ENCODE results near the gene BCL11B.

Gene BCL11B

DNA sequence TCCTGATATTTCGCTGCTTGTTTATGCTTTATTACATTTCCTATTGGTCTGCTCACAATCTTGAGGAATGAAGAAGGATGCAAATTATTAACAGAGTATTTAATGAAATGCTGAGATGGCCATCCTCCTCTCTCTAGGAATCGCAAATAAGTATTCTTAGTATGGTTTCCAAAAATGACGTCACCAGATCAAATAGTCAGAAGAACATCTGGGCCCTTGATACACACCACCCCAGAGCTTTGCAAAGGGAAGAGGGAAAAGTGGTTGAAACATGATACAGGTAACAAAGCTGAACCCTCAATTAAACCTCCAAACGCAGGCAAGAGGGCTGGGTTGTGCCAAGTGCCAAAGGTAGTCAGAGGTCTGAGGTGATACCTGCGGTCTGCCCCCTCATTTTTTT lies 107.3 kb downstream of the BCL11B start:
- no peak overlapping the region for H3K27ac ChIP-seq (ENCODE audit: insufficient read depth in 1 of 2, low read depth in 1 of 2, low read length in 2 of 2, poor library complexity in 1 of 2, severe bottlenecking in 2 of 2)
- no peaks in the 10 kb centered on the region for H3K36me3 ChIP-seq (ENCODE audit: control insufficient read depth in 4 of 4, insufficient read depth in 4 of 4, low read length in 3 of 4)
- no peak for DNase-seq
- peaks cover 0 to 2% (median 0%) of the 10 kb centered on the region in 5 experiments for H3K9me3 ChIP-seq (ENCODE audit: control extremely low read depth in 1 of 5, control insufficient read depth in 4 of 5, insufficient read depth in 2 of 5, low read depth in 1 of 5, low read length in 4 of 5)
- 86% methylated on average over 2 of the region's 5 CpGs for WGBS (ENCODE audit: insufficient coverage)
- H3K4me3 ChIP-seq (ENCODE audit: control insufficient read depth in 1 of 7, extremely low read depth in 1 of 7, insufficient read depth in 4 of 7, low read depth in 2 of 7, low read length in 6 of 7): no peak overlapping the region
- POLR2A ChIA-PET: no interaction called here
- CTCF ChIA-PET: no interaction called here
- H3K4me1 ChIP-seq (ENCODE audit: control extremely low read depth in 1 of 4, control insufficient read depth in 4 of 4, insufficient read depth in 4 of 4, low read length in 3 of 4): no peaks in the 10 kb centered on the region
- H3K27me3 ChIP-seq (replicated peaks in 2 of 5; ENCODE audit: control insufficient read depth in 4 of 5, insufficient read depth in 5 of 5, low read length in 4 of 5): peaks cover 0 to 15% (median 2%) of the 10 kb centered on the region in 5 experiments

DNA sequence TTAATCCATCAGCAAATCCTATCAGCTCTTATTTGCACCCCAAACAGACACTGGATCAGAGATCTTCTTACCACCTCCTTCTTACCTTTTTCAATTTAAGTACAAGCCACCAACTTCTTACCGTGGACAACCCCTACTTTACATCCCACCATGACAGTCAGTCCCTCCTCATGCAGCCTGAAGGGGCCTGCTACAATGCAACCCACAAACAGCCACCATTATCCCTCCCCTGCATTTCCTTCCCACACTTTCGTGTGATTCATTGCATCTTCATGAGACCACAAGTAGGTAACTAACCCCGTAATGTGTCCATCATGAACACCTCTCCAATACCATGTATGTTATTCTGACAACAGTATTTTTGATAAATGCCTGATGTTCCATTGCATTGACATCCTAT lies 108.6 kb downstream of the BCL11B start:
- H3K27ac ChIP-seq (ENCODE audit: insufficient read depth in 1 of 2, low read depth in 1 of 2, low read length in 2 of 2, poor library complexity in 1 of 2, severe bottlenecking in 2 of 2): no peak overlapping the region
- CTCF ChIA-PET: no interaction called here
- peaks cover 0 to 13% (median 0%) of the 10 kb centered on the region in 5 experiments for H3K27me3 ChIP-seq (replicated peaks in 2 of 5; ENCODE audit: control insufficient read depth in 4 of 5, insufficient read depth in 5 of 5, low read length in 4 of 5)
- POLR2A ChIA-PET: no interaction called here
- H3K36me3 ChIP-seq (ENCODE audit: control insufficient read depth in 4 of 4, insufficient read depth in 4 of 4, low read length in 3 of 4): no peaks in the 10 kb centered on the region
- DNase-seq: no peak
- peaks cover 0 to 2% (median 0%) of the 10 kb centered on the region in 5 experiments for H3K9me3 ChIP-seq (ENCODE audit: control extremely low read depth in 1 of 5, control insufficient read depth in 4 of 5, insufficient read depth in 2 of 5, low read depth in 1 of 5, low read length in 4 of 5)
- WGBS (ENCODE audit: insufficient coverage): 83% methylated on average over 1 of the region's 3 CpGs
- no peaks in the 10 kb centered on the region for H3K4me1 ChIP-seq (ENCODE audit: control extremely low read depth in 1 of 4, control insufficient read depth in 4 of 4, insufficient read depth in 4 of 4, low read length in 3 of 4)
- H3K4me3 ChIP-seq (ENCODE audit: control insufficient read depth in 1 of 7, extremely low read depth in 1 of 7, insufficient read depth in 4 of 7, low read depth in 2 of 7, low read length in 6 of 7): no peak overlapping the region

DNA sequence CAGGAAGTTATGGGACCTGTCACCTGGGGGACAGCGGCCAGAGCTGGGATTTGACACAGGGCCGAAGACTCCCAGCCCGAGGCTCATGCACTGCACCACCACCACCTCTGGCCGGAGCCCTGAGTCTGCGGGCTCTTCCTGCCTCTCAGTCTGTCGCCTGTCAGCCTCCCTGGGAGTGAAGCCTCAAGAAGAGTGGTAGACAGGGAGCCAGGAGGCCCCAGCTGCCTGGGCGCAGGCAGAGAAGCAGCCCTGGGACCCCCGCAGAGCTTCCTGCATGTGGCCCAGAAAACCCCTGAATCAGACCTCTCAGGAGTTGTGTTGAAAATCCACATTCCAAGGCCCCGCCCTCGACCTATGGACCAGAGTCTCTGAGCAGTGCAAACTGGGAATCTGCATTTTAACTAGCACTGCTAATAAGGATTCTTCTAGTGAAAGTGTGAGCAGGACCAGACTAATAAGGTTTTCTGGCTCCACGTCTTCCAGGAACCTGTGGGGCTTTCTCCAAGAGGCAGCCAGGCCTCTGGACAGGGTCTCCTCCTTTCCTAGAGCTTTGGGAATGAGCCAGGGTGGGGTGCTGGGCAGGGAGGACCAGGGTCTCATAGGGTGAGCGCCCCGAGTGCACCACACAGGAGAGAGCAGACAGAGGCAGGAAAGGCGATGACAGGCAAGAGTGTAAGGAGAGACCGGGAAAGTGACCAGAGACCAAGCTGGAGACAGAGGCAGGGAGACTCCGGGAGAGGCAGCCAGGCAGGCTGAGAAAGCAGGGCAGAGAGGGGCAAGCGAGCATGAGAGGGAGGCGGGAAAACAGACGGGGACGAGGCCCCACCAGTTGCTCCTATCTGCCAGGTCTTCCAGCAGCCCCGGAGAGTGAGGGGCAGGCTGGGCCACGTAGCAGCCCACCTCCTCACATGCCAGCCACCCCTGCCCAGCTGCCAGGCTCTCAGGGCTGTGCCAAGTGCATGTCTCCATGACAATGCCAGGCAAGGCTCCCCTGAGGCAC lies 112.4 kb downstream of the BCL11B start:
- H3K27me3 ChIP-seq (replicated peaks in 2 of 5; ENCODE audit: control insufficient read depth in 4 of 5, insufficient read depth in 5 of 5, low read length in 4 of 5): peaks cover 0 to 11% (median 0%) of the 10 kb centered on the region in 5 experiments
- no peak overlapping the region for H3K27ac ChIP-seq (ENCODE audit: insufficient read depth in 1 of 2, low read depth in 1 of 2, low read length in 2 of 2, poor library complexity in 1 of 2, severe bottlenecking in 2 of 2)
- ChIA-PET CTCF (no interaction called here), POLR2A (no interaction called here)
- no peaks in the 10 kb centered on the region for H3K9me3 ChIP-seq (ENCODE audit: control extremely low read depth in 1 of 5, control insufficient read depth in 4 of 5, insufficient read depth in 2 of 5, low read depth in 1 of 5, low read length in 4 of 5)
- no peaks in the 10 kb centered on the region for H3K36me3 ChIP-seq (ENCODE audit: control insufficient read depth in 4 of 4, insufficient read depth in 4 of 4, low read length in 3 of 4)
- peaks cover 0 to 5% (median 2%) of the 10 kb centered on the region in 4 experiments for H3K4me1 ChIP-seq (ENCODE audit: control extremely low read depth in 1 of 4, control insufficient read depth in 4 of 4, insufficient read depth in 4 of 4, low read length in 3 of 4)
- WGBS (ENCODE audit: insufficient coverage): 90% methylated on average over 20 of the region's 22 CpGs
- H3K4me3 ChIP-seq (ENCODE audit: control insufficient read depth in 1 of 7, extremely low read depth in 1 of 7, insufficient read depth in 4 of 7, low read depth in 2 of 7, low read length in 6 of 7): peak overlapping the region in 1 of 7 experiments; percentile 12
- no peak for DNase-seq

DNA sequence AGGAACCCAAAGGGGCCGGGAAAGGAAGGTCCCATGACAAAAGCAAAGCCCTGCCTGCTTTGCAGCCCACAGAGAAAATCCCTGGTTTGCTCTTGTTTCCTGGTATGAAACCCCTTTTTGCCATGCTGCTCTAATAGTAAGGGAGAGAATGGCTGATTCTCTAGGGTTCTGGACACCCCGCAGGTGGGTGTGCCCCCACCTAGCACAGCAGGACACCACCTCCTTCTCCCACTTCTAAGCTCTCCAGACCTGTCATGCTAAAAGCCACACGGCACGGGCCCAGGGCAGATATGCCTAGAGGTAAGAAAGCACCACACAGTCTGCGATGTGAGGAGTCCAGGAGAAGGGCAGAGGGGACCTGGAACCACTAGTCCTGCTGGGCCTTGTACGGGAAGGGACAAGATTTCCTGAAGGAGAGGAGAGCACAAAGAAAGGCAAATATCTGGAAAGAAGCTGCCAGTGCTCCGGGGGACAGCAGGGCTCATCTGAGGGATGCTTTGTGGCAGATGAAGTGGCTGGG lies 113.3 kb downstream of the BCL11B start:
- POLR2A ChIA-PET: no interaction called here
- H3K36me3 ChIP-seq (ENCODE audit: control insufficient read depth in 4 of 4, insufficient read depth in 4 of 4, low read length in 3 of 4): no peaks in the 10 kb centered on the region
- CTCF ChIA-PET: no interaction called here
- H3K4me3 ChIP-seq (ENCODE audit: control insufficient read depth in 1 of 7, extremely low read depth in 1 of 7, insufficient read depth in 4 of 7, low read depth in 2 of 7, low read length in 6 of 7): no peak overlapping the region
- no peak for DNase-seq
- H3K4me1 ChIP-seq (ENCODE audit: control extremely low read depth in 1 of 4, control insufficient read depth in 4 of 4, insufficient read depth in 4 of 4, low read length in 3 of 4): peaks cover 0 to 5% (median 2%) of the 10 kb centered on the region in 4 experiments
- H3K27ac ChIP-seq (ENCODE audit: insufficient read depth in 1 of 2, low read depth in 1 of 2, low read length in 2 of 2, poor library complexity in 1 of 2, severe bottlenecking in 2 of 2): no peak overlapping the region
- H3K9me3 ChIP-seq (ENCODE audit: control extremely low read depth in 1 of 5, control insufficient read depth in 4 of 5, insufficient read depth in 2 of 5, low read depth in 1 of 5, low read length in 4 of 5): no peaks in the 10 kb centered on the region
- H3K27me3 ChIP-seq (replicated peaks in 2 of 5; ENCODE audit: control insufficient read depth in 4 of 5, insufficient read depth in 5 of 5, low read length in 4 of 5): peaks cover 0 to 11% (median 0%) of the 10 kb centered on the region in 5 experiments
- WGBS (ENCODE audit: insufficient coverage): 84% methylated on average over 6 of the region's 7 CpGs

DNA sequence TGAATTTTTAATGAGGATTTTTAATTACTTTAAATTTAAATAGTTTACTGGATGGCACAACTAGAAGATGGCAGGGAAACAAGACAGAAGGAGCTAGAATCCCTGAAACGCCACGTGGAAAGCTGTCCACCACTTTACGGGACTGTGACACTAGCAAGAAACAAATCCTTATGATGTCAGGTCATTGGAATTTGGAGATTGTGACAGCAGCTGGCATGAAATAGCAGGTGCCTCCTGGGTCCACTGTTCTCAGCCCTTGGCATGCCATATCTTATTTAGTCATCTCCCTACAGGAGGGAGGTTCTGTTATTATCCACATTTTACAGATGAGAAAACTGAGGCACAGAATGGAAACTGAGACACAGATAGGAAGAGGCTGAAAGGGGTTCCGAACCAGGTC lies 113.8 kb downstream of the BCL11B start:
- Histone ChIP-seq H3K4me3 (ENCODE audit: control insufficient read depth in 1 of 7, extremely low read depth in 1 of 7, insufficient read depth in 4 of 7, low read depth in 2 of 7, low read length in 6 of 7) (no peak overlapping the region), H3K4me1 (ENCODE audit: control extremely low read depth in 1 of 4, control insufficient read depth in 4 of 4, insufficient read depth in 4 of 4, low read length in 3 of 4) (peaks cover 0 to 5% (median 2%) of the 10 kb centered on the region in 4 experiments), H3K36me3 (ENCODE audit: control insufficient read depth in 4 of 4, insufficient read depth in 4 of 4, low read length in 3 of 4) (no peaks in the 10 kb centered on the region), H3K9me3 (ENCODE audit: control extremely low read depth in 1 of 5, control insufficient read depth in 4 of 5, insufficient read depth in 2 of 5, low read depth in 1 of 5, low read length in 4 of 5) (no peaks in the 10 kb centered on the region), H3K27me3 (replicated peaks in 2 of 5; ENCODE audit: control insufficient read depth in 4 of 5, insufficient read depth in 5 of 5, low read length in 4 of 5) (peaks cover 0 to 8% (median 0%) of the 10 kb centered on the region in 5 experiments), H3K27ac (ENCODE audit: insufficient read depth in 1 of 2, low read depth in 1 of 2, low read length in 2 of 2, poor library complexity in 1 of 2, severe bottlenecking in 2 of 2) (no peak overlapping the region)
- ChIA-PET POLR2A (no interaction called here), CTCF (no interaction called here)
- WGBS (ENCODE audit: insufficient coverage): 98% methylated on average over 4 of the region's 4 CpGs
- no peak for DNase-seq

DNA sequence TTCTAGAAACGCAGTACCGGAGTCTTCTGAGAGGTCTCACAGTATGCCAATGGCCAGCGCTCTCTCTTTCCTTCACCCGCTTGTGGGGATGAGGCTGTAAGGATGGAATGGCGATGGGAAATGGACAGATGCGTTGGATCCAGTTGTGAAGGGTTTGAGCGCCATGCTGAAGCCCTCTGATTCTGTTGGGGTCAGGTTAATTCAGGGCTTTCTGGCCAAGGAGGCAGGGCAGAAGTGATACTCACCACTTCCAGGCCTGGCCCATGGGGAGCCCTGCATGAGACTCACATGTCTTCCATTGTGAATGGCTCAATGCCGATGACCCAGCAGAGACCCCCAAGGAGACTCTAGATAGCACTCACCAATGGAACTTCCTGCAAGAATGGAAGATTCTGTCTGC lies 114.3 kb downstream of the BCL11B start:
- Histone ChIP-seq H3K4me1 (ENCODE audit: control extremely low read depth in 1 of 4, control insufficient read depth in 4 of 4, insufficient read depth in 4 of 4, low read length in 3 of 4) (peaks cover 0 to 5% (median 2%) of the 10 kb centered on the region in 4 experiments), H3K9me3 (ENCODE audit: control extremely low read depth in 1 of 5, control insufficient read depth in 4 of 5, insufficient read depth in 2 of 5, low read depth in 1 of 5, low read length in 4 of 5) (no peaks in the 10 kb centered on the region), H3K4me3 (ENCODE audit: control insufficient read depth in 1 of 7, extremely low read depth in 1 of 7, insufficient read depth in 4 of 7, low read depth in 2 of 7, low read length in 6 of 7) (no peak overlapping the region), H3K36me3 (ENCODE audit: control insufficient read depth in 4 of 4, insufficient read depth in 4 of 4, low read length in 3 of 4) (no peaks in the 10 kb centered on the region), H3K27ac (ENCODE audit: insufficient read depth in 1 of 2, low read depth in 1 of 2, low read length in 2 of 2, poor library complexity in 1 of 2, severe bottlenecking in 2 of 2) (no peak overlapping the region), H3K27me3 (replicated peaks in 2 of 5; ENCODE audit: control insufficient read depth in 4 of 5, insufficient read depth in 5 of 5, low read length in 4 of 5) (peaks cover 0 to 5% (median 0%) of the 10 kb centered on the region in 5 experiments)
- no peak for DNase-seq
- WGBS (ENCODE audit: insufficient coverage): 100% methylated on average over 6 of the region's 8 CpGs
- POLR2A ChIA-PET: no interaction called here
- CTCF ChIA-PET: no interaction called here

DNA sequence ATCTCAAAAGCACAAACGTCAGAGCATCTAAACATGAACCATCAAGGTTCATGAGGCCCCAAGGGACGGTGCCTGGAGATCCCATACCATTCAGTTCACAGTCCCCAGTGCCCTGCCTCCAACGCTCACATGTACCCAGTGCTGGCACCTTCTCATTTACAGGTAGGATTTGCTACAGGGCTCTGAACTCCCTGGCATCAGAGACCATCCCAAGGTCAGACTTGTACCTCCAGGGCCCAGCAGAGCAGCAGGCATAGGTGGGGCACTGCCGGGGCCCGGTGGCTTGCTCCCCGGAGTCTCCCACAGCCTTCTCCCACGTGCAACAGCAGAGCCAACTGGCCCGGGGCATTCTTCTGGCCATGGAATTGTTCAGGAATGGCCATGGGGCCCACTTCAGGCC lies 114.8 kb downstream of the BCL11B start:
- DNase-seq: no peak
- Histone ChIP-seq H3K27me3 (replicated peaks in 2 of 5; ENCODE audit: control insufficient read depth in 4 of 5, insufficient read depth in 5 of 5, low read length in 4 of 5) (peaks cover 0 to 5% (median 0%) of the 10 kb centered on the region in 5 experiments), H3K4me1 (ENCODE audit: control extremely low read depth in 1 of 4, control insufficient read depth in 4 of 4, insufficient read depth in 4 of 4, low read length in 3 of 4) (peaks cover 0 to 5% (median 2%) of the 10 kb centered on the region in 4 experiments), H3K36me3 (ENCODE audit: control insufficient read depth in 4 of 4, insufficient read depth in 4 of 4, low read length in 3 of 4) (no peaks in the 10 kb centered on the region), H3K9me3 (ENCODE audit: control extremely low read depth in 1 of 5, control insufficient read depth in 4 of 5, insufficient read depth in 2 of 5, low read depth in 1 of 5, low read length in 4 of 5) (no peaks in the 10 kb centered on the region), H3K4me3 (ENCODE audit: control insufficient read depth in 1 of 7, extremely low read depth in 1 of 7, insufficient read depth in 4 of 7, low read depth in 2 of 7, low read length in 6 of 7) (no peak overlapping the region), H3K27ac (ENCODE audit: insufficient read depth in 1 of 2, low read depth in 1 of 2, low read length in 2 of 2, poor library complexity in 1 of 2, severe bottlenecking in 2 of 2) (no peak overlapping the region)
- ChIA-PET POLR2A (no interaction called here), CTCF (no interaction called here)
- 96% methylated on average over 7 of the region's 8 CpGs for WGBS (ENCODE audit: insufficient coverage)
